Lower leg skin (tissue), 4 donors: Measurements from ENCODE around the gene SSR4. TPM values are rescaled to one million over a fixed set of nuclear protein-coding genes. Genes with fewer than 3 reads are reported as not detected.

Experiments used
- DNase-seq, 2 donors: peaks; one replicate each; pipeline ENCODE4 v3.0.0-alpha.2; 2019; ENCODE audit warnings: low spot score in 2 of 2
- H3K4me3 ChIP-seq: fragments of 200-600 bp; sonication (generic); 2 replicates; pipeline ENCODE4 v1.5.1; 2017; ENCODE audit warnings: mild to moderate bottlenecking, low read depth; ENCODE audit not compliant: poor library complexity, severe bottlenecking
- POLR2A ChIP-seq, 2 donors: fragments of 450-650 bp; IDR thresholded peaks; one replicate each; pipeline ENCODE4 v1.6.1; 2016 to 2017; ENCODE audit warnings: antibody characterized with exemption in 2 of 2, mild to moderate bottlenecking in 1 of 2, moderate library complexity in 1 of 2
- WGBS, 2 donors: methylation state at CpG; one replicate each; pipeline ENCODE4 v1.1.5; 2018; 5-methylcytosine and 5-hydroxymethylcytosine counted together
- intact Hi-C: fragments of 100-400 bp; cut with DNase I; formaldehyde crosslinking; loops from one replicate; pipeline ENCODE4 v1.15.0; 2023; ENCODE audit warnings: low total_unique reads
- total RNA-seq, 4 donors: library from RNA; depleted of rRNA; stranded (reverse); fragments of >200 nt; gene quantifications; one replicate each; pipeline ENCODE4 v1.1.0, GENCODE V29; 2016
- TF ChIP-seq, protein P1 (sequence below), 3 donors: fragments of 450-650 bp; IDR thresholded peaks; one replicate each; pipeline ENCODE4 v1.5.1; 2016; ENCODE audit warnings: antibody characterized with exemption in 3 of 3, mild to moderate bottlenecking in 3 of 3, moderate library complexity in 2 of 3

The SSR4 gene
- total RNA-seq, 4 donors from 2014 or later = 90.2 to 169 (median 156) TPM

DNA sequence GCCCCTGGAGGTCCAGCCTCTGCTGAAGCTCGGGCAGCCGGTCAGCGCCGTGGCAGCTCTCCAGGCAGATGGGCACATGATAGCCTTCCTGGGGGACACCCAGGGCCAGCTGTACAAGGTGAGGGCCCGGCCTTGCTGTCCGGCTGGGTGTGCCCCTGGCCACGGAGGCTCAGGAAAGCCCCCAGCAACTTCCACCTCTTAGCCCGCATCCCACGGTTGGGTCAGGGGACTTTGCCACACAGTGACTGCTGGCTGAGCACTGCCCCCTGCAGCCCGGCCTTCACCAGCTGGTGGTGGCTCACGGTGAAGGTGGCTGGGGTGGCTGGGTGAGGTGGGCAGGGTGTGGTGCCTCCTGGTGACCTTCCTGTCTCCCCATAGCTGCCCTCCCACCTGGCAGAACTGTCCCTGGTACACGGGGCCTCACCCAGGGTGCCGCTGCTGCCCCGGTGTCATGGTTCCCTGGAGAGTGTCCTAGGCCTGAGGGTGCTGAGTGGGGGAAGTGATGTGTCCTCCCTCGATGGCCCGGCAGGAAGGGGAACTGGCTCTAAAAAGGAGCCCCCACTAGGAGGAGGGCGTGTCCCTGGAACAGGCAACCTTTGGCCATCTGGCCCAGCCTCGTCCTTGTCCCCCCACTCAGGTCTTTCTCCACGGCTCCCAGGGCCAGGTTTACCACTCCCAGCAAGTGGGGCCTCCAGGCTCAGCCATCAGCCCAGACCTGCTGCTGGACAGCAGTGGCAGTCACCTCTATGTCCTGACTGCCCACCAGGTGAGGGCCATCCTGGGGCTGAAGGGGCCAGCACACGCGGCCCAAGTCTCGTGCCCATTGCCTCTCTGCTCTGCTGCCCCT is 25.9 kb upstream of the SSR4 start:
- intact Hi-C loops = no loop called here
- DNase-seq = no peak
- TF ChIP-seq, protein P1, sequence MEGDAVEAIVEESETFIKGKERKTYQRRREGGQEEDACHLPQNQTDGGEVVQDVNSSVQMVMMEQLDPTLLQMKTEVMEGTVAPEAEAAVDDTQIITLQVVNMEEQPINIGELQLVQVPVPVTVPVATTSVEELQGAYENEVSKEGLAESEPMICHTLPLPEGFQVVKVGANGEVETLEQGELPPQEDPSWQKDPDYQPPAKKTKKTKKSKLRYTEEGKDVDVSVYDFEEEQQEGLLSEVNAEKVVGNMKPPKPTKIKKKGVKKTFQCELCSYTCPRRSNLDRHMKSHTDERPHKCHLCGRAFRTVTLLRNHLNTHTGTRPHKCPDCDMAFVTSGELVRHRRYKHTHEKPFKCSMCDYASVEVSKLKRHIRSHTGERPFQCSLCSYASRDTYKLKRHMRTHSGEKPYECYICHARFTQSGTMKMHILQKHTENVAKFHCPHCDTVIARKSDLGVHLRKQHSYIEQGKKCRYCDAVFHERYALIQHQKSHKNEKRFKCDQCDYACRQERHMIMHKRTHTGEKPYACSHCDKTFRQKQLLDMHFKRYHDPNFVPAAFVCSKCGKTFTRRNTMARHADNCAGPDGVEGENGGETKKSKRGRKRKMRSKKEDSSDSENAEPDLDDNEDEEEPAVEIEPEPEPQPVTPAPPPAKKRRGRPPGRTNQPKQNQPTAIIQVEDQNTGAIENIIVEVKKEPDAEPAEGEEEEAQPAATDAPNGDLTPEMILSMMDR (IDR thresholded peaks at IDR 0.05) = no peak
- no peak for TF ChIP-seq POLR2A (IDR thresholded peaks at IDR 0.05)
- H3K4me3 ChIP-seq = no peak overlapping the region
- WGBS, 2 donors = 60 to 85% methylated on average over 7 to 17 of the region's 22 CpGs

DNA sequence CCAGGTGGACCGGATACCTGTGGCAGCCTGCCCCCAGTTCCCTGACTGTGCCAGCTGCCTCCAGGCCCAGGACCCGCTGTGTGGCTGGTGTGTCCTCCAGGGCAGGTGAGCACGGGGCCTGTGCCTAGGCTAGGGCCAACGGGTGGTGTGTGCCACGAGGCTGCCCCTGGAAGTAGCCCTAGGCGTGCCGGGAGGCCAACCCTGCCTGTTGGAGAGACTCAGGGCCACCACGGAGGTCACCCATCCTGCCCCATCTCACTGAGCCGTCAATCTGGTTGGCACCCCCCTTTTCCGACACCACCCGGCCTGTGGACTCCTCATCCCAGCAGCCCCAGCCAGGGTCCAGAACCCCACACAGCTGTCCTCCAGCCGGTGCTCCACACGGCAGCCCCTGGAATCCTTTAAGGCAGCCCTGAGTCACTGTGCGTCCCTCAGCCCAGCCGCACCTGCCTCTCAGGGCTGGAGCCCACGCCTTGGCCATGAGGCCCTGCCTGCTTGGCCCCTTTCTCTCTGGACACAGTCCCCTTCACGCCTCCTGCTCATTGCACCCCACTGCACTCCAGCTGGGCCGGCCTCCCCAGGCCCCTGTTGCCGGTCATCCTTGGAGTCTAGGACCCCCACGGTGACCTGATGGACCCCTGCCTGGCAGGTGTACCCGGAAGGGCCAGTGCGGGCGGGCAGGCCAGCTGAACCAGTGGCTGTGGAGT is 25.2 kb upstream of the SSR4 start:
- intact Hi-C loops = no loop called here
- H3K4me3 ChIP-seq = no peak overlapping the region
- TF ChIP-seq POLR2A (IDR thresholded peaks at IDR 0.05) = no peak
- TF ChIP-seq, protein P1 (IDR thresholded peaks at IDR 0.05) = no peak
- 88 to 93% methylated on average over 12 to 23 of the region's 23 CpGs for WGBS, 2 donors
- no peak for DNase-seq

GRCh38 chrX:153769865-153770600 is 24.4 kb upstream of the SSR4 start:
- no peak for DNase-seq
- intact Hi-C loops = loop anchor here (5.0 kb wide), 1 partner anchor 1888 kb away; no protein-coding TSS in a partner anchor
- no peak for TF ChIP-seq POLR2A (IDR thresholded peaks at IDR 0.05)
- TF ChIP-seq, protein P1 (IDR thresholded peaks at IDR 0.05) = no peak
- WGBS, 2 donors = 87 to 91% methylated on average over 8 to 23 of the region's 25 CpGs
- no peak overlapping the region for H3K4me3 ChIP-seq

GRCh38 chrX:153770601-153771414 is 23.7 kb upstream of the SSR4 start:
- no peak for DNase-seq

More at GRCh38 chrX:153770601-153771414, 23.7 kb upstream of the SSR4 start:
- H3K4me3 ChIP-seq = no peak overlapping the region
- TF ChIP-seq, protein P1 (IDR thresholded peaks at IDR 0.05) = no peak
- TF ChIP-seq POLR2A (IDR thresholded peaks at IDR 0.05) = no peak
- intact Hi-C loops = loop anchor here (5.0 kb wide), 1 partner anchor 1889 kb away; no protein-coding TSS in a partner anchor
- WGBS, 2 donors = 89% methylated on average over 17 of the region's 18 CpGs; no CpG with 5 or more reads in 1 of the 2 donors
